ENCODE results near the gene AP4B1. TPM values are rescaled to one million over a fixed set of nuclear protein-coding genes. Genes with fewer than 3 reads are reported as not detected.
A peak's percentile ranks its signal among the peaks of the same experiment; 100 is the strongest.

AP4B1 gene
- total RNA-seq, 1 donor, result 14.1 TPM

DNA sequence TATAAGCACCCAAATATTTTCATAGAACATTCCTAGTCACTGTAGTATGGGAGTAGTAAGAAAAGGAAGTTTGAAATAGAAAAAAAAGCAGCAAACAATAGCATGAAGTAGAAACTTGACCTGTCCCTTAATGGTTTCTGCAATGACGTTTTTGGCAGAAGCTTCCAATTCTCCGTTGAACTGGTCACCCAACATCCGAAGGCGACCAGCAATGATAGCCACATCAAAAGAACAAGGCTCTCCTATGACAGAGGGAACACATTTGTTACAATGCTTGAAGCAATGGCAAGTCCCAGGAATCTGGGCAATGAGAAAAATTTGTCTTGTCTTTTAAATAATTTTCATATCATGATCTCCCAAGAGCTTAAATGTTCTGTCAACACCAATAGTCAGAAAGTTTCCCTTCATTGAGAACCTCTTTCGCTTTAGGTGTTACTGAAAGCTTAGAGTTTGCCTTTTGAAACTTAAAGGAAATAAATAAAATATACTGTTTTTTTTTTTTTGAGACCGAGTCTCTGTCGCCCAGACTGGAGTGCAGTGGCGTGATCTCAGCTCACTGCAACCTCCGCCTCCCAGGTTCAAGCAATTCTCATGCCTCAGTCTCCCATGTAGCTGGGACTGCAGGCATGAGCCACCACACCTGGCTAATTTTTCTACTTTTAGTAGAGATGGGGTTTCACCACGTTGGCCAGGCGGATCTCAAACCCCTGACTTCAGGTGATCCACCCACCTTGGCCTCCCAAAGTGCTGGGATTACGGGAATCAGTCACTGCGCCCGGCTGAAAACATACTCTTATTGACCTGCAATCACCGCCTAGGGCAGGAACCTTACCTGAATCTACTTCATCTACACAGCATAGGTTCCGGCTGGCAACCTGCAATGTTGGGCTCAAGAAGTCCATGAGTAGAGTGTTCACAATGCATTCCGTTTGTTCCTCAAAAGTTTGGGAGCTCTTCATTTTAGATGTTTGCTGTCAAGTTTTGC lies 17.9 kb downstream of the AP4B1 start:
- Histone ChIP-seq H3K4me1 (ENCODE audit: insufficient read depth, low read length) (no peaks in the 10 kb centered on the region), H3K27ac (ENCODE audit: low read depth, low read length) (no peak overlapping the region), H2AFZ (ENCODE audit: low read length) (no peak overlapping the region), H3K4me2 (ENCODE audit: insufficient read depth, low read length) (no peak overlapping the region), H3K9me3 (ENCODE audit: low read depth, low read length) (no peaks in the 10 kb centered on the region), H3K4me3 (ENCODE audit: insufficient read depth, low read length) (no peak overlapping the region), H4K20me1 (ENCODE audit: insufficient read depth, low read length) (no peaks in the 10 kb centered on the region), H3K79me2 (ENCODE audit: insufficient read depth, low read length) (no peaks in the 10 kb centered on the region), H3K27me3 (ENCODE audit: insufficient read depth, low read length) (no peaks in the 10 kb centered on the region), H3K36me3 (ENCODE audit: insufficient read depth, low read length) (no peaks in the 10 kb centered on the region)
- DNase-seq (ENCODE audit: insufficient read length, low spot score, missing footprints), result peak; percentile 58
- TF ChIP-seq, protein P1, sequence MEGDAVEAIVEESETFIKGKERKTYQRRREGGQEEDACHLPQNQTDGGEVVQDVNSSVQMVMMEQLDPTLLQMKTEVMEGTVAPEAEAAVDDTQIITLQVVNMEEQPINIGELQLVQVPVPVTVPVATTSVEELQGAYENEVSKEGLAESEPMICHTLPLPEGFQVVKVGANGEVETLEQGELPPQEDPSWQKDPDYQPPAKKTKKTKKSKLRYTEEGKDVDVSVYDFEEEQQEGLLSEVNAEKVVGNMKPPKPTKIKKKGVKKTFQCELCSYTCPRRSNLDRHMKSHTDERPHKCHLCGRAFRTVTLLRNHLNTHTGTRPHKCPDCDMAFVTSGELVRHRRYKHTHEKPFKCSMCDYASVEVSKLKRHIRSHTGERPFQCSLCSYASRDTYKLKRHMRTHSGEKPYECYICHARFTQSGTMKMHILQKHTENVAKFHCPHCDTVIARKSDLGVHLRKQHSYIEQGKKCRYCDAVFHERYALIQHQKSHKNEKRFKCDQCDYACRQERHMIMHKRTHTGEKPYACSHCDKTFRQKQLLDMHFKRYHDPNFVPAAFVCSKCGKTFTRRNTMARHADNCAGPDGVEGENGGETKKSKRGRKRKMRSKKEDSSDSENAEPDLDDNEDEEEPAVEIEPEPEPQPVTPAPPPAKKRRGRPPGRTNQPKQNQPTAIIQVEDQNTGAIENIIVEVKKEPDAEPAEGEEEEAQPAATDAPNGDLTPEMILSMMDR (IDR thresholded peaks at IDR 0.05; ENCODE audit: extremely low read depth, low read depth, low read length), result no peak

DNA sequence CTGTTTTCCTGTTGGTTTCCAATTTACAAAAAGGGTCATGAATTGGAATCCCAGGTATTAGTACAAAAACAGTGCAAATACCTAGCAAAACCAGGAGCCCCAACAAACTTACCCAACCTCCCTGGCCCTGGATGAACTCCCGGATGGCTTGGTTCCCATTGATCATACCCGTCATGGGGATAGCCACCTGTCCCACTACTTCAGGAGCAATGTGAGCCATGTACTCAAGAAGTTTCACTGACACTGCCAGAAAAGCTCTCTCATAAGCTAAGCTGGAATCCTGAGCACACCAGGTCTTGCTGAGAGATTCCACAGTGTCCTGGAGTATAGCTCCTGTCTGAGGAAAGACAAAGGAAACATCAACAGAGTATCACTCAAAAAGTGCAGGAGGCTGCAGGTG lies 22.9 kb downstream of the AP4B1 start:
- H3K9me3 ChIP-seq (ENCODE audit: low read depth, low read length), result no peaks in the 10 kb centered on the region
- TF ChIP-seq, protein P1 (IDR thresholded peaks at IDR 0.05; ENCODE audit: extremely low read depth, low read depth, low read length), result no peak

DNA sequence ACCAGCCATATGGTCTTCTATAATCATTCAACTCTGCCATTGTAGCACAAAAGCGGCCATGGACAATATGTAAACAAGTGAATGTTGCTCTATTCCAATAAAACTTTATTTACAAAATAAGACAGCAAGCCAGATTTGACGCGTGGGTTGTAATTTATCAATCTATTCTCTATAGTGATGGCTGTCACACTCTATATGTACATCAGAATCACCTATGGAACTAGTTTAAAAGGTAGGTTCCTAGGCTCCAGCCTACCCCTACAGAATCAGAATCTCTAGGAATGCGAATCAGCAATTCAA lies 24.9 kb downstream of the AP4B1 start:
- no peaks in the 10 kb centered on the region for H3K27me3 ChIP-seq (ENCODE audit: insufficient read depth, low read length)
- no peak overlapping the region for H2AFZ ChIP-seq (ENCODE audit: low read length)
- no peak for DNase-seq (ENCODE audit: insufficient read length, low spot score, missing footprints)
- H3K4me1 ChIP-seq (ENCODE audit: insufficient read depth, low read length), result peaks cover 1% of the 10 kb centered on the region
- H3K9me3 ChIP-seq (ENCODE audit: low read depth, low read length), result no peaks in the 10 kb centered on the region
- H3K4me2 ChIP-seq (ENCODE audit: insufficient read depth, low read length), result no peak overlapping the region
- H3K4me3 ChIP-seq (ENCODE audit: insufficient read depth, low read length), result no peak overlapping the region
- H3K27ac ChIP-seq (ENCODE audit: low read depth, low read length), result no peak overlapping the region
- TF ChIP-seq, protein P1 (IDR thresholded peaks at IDR 0.05; ENCODE audit: extremely low read depth, low read depth, low read length), result no peak
- no peaks in the 10 kb centered on the region for H4K20me1 ChIP-seq (ENCODE audit: insufficient read depth, low read length)
- H3K79me2 ChIP-seq (ENCODE audit: insufficient read depth, low read length), result no peaks in the 10 kb centered on the region
- H3K36me3 ChIP-seq (ENCODE audit: insufficient read depth, low read length), result no peaks in the 10 kb centered on the region

More for the DNA sequence above, 22.9 kb downstream of the AP4B1 start:
- H3K4me2 ChIP-seq (ENCODE audit: insufficient read depth, low read length), result no peak overlapping the region
- H3K27ac ChIP-seq (ENCODE audit: low read depth, low read length), result no peak overlapping the region
- no peaks in the 10 kb centered on the region for H3K36me3 ChIP-seq (ENCODE audit: insufficient read depth, low read length)
- no peaks in the 10 kb centered on the region for H3K4me1 ChIP-seq (ENCODE audit: insufficient read depth, low read length)
- no peaks in the 10 kb centered on the region for H3K79me2 ChIP-seq (ENCODE audit: insufficient read depth, low read length)
- H3K4me3 ChIP-seq (ENCODE audit: insufficient read depth, low read length), result no peak overlapping the region
- no peaks in the 10 kb centered on the region for H4K20me1 ChIP-seq (ENCODE audit: insufficient read depth, low read length)
- no peak for DNase-seq (ENCODE audit: insufficient read length, low spot score, missing footprints)
- no peak overlapping the region for H2AFZ ChIP-seq (ENCODE audit: low read length)
- H3K27me3 ChIP-seq (ENCODE audit: insufficient read depth, low read length), result no peaks in the 10 kb centered on the region

DNA sequence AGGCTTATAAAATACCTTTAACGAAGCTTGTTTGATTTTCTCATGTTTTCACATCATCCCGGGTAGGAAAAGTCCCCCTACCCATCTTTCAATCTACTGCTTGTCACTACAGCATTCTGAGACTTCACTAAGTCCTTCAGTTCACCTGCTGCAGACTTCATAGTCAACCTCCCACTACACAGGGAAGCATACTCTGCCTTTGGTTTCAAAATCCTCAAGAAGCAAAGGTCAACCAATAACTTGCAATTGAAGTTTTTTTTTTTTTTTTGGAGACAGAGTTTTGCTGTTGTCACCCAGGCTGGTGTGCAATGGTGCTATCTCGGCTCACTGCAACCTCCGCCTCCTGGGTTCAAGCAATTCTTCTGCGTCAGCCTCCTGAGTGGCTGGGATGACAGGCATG lies 28.4 kb downstream of the AP4B1 start:
- no peak overlapping the region for H3K27ac ChIP-seq (ENCODE audit: low read depth, low read length)
- no peak for DNase-seq (ENCODE audit: insufficient read length, low spot score, missing footprints)
- H3K27me3 ChIP-seq (ENCODE audit: insufficient read depth, low read length), result no peaks in the 10 kb centered on the region
- no peak overlapping the region for H3K4me2 ChIP-seq (ENCODE audit: insufficient read depth, low read length)
- no peaks in the 10 kb centered on the region for H3K36me3 ChIP-seq (ENCODE audit: insufficient read depth, low read length)
- no peak overlapping the region for H3K4me3 ChIP-seq (ENCODE audit: insufficient read depth, low read length)
- no peaks in the 10 kb centered on the region for H3K79me2 ChIP-seq (ENCODE audit: insufficient read depth, low read length)
- H2AFZ ChIP-seq (ENCODE audit: low read length), result no peak overlapping the region
- TF ChIP-seq, protein P1 (IDR thresholded peaks at IDR 0.05; ENCODE audit: extremely low read depth, low read depth, low read length), result no peak
- H4K20me1 ChIP-seq (ENCODE audit: insufficient read depth, low read length), result no peaks in the 10 kb centered on the region
- H3K4me1 ChIP-seq (ENCODE audit: insufficient read depth, low read length), result peaks cover 20% of the 10 kb centered on the region
- H3K9me3 ChIP-seq (ENCODE audit: low read depth, low read length), result no peaks in the 10 kb centered on the region

Measured in osteoblast (primary cell).